OCI-LY7 (cell line): ENCODE data around the gene SNX10. TPM values are rescaled to one million over a fixed set of nuclear protein-coding genes. Genes with fewer than 3 reads are reported as not detected.

Experiments used
- BruUV-seq: library from RNA; stranded (reverse); fragments of 400-500 nt; replicated peaks from 2 replicates; lab custom pipeline; 2021; lab: Mats Ljungman, UMichigan
- CTCF ChIA-PET: fragments of 300-600 bp; sonication (Branson Sonifier 250); formaldehyde crosslinking; loops from one replicate; lab custom pipeline; 2022; ENCODE audit warnings: antibody characterized with exemption; ENCODE audit not compliant: unreplicated experiment; lab: Charles Lee
- POLR2A ChIA-PET: fragments of 300-600 bp; sonication (Branson Sonifier 250); formaldehyde crosslinking; loops from one replicate; lab custom pipeline; 2022; ENCODE audit warnings: antibody characterized with exemption; lab: Charles Lee
- DNase-seq: peaks from one replicate; pipeline ENCODE4 v3.0.0-alpha.2; 2015; ENCODE audit warnings: low spot score
- H2AFZ ChIP-seq: fragments of 200-600 bp; sonication (generic), shearing (Covaris generic); 2 replicates; pipeline ENCODE4 v1.6.1; 2014; ENCODE audit warnings: mild to moderate bottlenecking, antibody characterized with exemption, low read length, moderate library complexity
- H3K27ac ChIP-seq: fragments of 200-600 bp; sonication (generic); 2 replicates; pipeline ENCODE4 v1.5.1; 2014; ENCODE audit warnings: mixed run types, low read depth, mild to moderate bottlenecking, moderate library complexity, low read length, inconsistent platforms; ENCODE audit not compliant: poor library complexity, severe bottlenecking
- H3K36me3 ChIP-seq: fragments of 200-600 bp; sonication (generic); 2 replicates; pipeline ENCODE4 v1.6.1; 2014; ENCODE audit warnings: mild to moderate bottlenecking, antibody characterized with exemption, low read length, moderate library complexity, mixed read lengths; ENCODE audit not compliant: insufficient read depth
- H3K4me1 ChIP-seq: fragments of 200-600 bp; sonication (generic); 2 replicates; pipeline ENCODE4 v1.5.1; 2014; ENCODE audit warnings: mild to moderate bottlenecking, low read length; ENCODE audit not compliant: insufficient read depth, poor library complexity, severe bottlenecking
- H3K4me2 ChIP-seq: fragments of 200-600 bp; sonication (generic); 2 replicates; pipeline ENCODE4 v1.6.1; 2014; ENCODE audit warnings: mild to moderate bottlenecking, low read length
- H3K4me3 ChIP-seq: fragments of 200-600 bp; sonication (generic); 2 replicates; pipeline ENCODE4 v1.5.1; 2014; ENCODE audit warnings: mild to moderate bottlenecking, low read depth, low read length; ENCODE audit not compliant: poor library complexity, severe bottlenecking
- H3K79me2 ChIP-seq: fragments of 200-600 bp; sonication (generic); 2 replicates; pipeline ENCODE4 v1.6.1; 2016; ENCODE audit warnings: low read depth, mild to moderate bottlenecking, low read length, moderate library complexity, mixed read lengths; ENCODE audit not compliant: insufficient read depth
- H3K9me2 ChIP-seq: fragments of 200-600 bp; sonication (generic); 2 replicates; pipeline ENCODE4 v1.6.1; 2016; ENCODE audit warnings: mild to moderate bottlenecking, low read length, mixed read lengths; ENCODE audit not compliant: insufficient read depth
- H3K9me3 ChIP-seq: fragments of 200-600 bp; sonication (generic); 2 replicates; pipeline ENCODE4 v1.6.1; 2014; ENCODE audit warnings: mild to moderate bottlenecking, mixed run types, low read length, mixed read lengths
- H4K20me1 ChIP-seq: fragments of 200-600 bp; sonication (generic); 2 replicates; pipeline ENCODE4 v1.6.1; 2014; ENCODE audit warnings: mild to moderate bottlenecking, antibody characterized with exemption, low read length, moderate library complexity, mixed read lengths; ENCODE audit not compliant: insufficient read depth
- CTCF ChIP-seq: fragments of 200-600 bp; sonication (generic); conservative IDR thresholded peaks from 2 replicates; pipeline ENCODE4 v1.5.1; 2014; ENCODE audit warnings: mild to moderate bottlenecking, antibody characterized with exemption, low read length, moderate library complexity, mixed read lengths
- EZH2phosphoT487 ChIP-seq: fragments of 200-600 bp; sonication (generic); IDR thresholded peaks from 2 replicates; pipeline ENCODE4 v1.6.1; 2018; ENCODE audit warnings: low read depth, borderline replicate concordance, mild to moderate bottlenecking, mixed run types, antibody characterized with exemption, low read length, moderate library complexity, mixed read lengths
- intact Hi-C: fragments of 100-400 bp; cut with micrococcal nuclease; formaldehyde crosslinking; loops from one replicate; pipeline ENCODE4 v1.10.0; 2022; ENCODE audit not compliant: unreplicated experiment
- total RNA-seq, 2 experiments: library from RNA; depleted of rRNA in 1 of 2; stranded (reverse); fragments of >200 nt in 1 of 2; shearing (Covaris generic) in 1 of 2; gene quantifications; 2 replicates each; pipeline ENCODE4 v1.2.3, GENCODE V29; 2014 to 2022

Gene SNX10
- total RNA-seq, 2 experiments from 2014 or later = 14.3 to 32.9 TPM

- Histone ChIP-seq H3K36me3 (peaks cover 28% of the 10 kb centered on the region), H3K4me1 (peaks cover 16% of the 10 kb centered on the region), H3K4me2 (peak overlapping the region; percentile 74), H2AFZ (peak overlapping the region; percentile 39; the same call in 1 of the 2 replicates), H4K20me1 (no peaks in the 10 kb centered on the region), H3K79me2 (no peaks in the 10 kb centered on the region), H3K9me2 (no peaks in the 10 kb centered on the region), H3K4me3 (peak overlapping the region; percentile 55), H3K9me3 (no peaks in the 10 kb centered on the region), H3K27ac (no peak overlapping the region)
- peak; percentile 37 for DNase-seq
- POLR2A ChIA-PET = interaction anchor here (0.6 to 1.5 kb wide), 2 partner anchors 21 to 256 kb away, joined by 3 to 10 read pairs; no protein-coding TSS in a partner anchor
- no TSS peak for BruUV-seq
- intact Hi-C loops = no loop called here
- TF ChIP-seq EZH2phosphoT487 (no peak), CTCF (no peak)
- CTCF ChIA-PET = interaction anchor here (0.6 kb wide), 1 partner anchor 118 kb away, joined by 4 read pairs; no protein-coding TSS in a partner anchor
These were observed 84.7 kb downstream of the SNX10 start for GRCh38 chr7:26376175-26376917.

GRCh38 chr7:26378016-26378415 is 86.4 kb downstream of the SNX10 start:
- no peaks in the 10 kb centered on the region for H3K9me3 ChIP-seq
- H2AFZ ChIP-seq = no peak overlapping the region
- H3K4me1 ChIP-seq = peaks cover 16% of the 10 kb centered on the region
- peaks cover 13% of the 10 kb centered on the region for H3K36me3 ChIP-seq
- no TSS peak for BruUV-seq
- no peaks in the 10 kb centered on the region for H3K9me2 ChIP-seq
- H3K4me2 ChIP-seq = no peak overlapping the region
- CTCF ChIA-PET = no interaction called here
- no peaks in the 10 kb centered on the region for H3K79me2 ChIP-seq
- intact Hi-C loops = loop anchor here (2.0 kb wide), 1 partner anchor 19 kb away; no protein-coding TSS in a partner anchor
- DNase-seq = no peak
- TF ChIP-seq EZH2phosphoT487 (no peak), CTCF (no peak)
- H4K20me1 ChIP-seq = no peaks in the 10 kb centered on the region
- H3K27ac ChIP-seq = no peak overlapping the region
- POLR2A ChIA-PET = interaction anchor here (0.6 kb wide), 1 partner anchor 233 kb away, joined by 3 read pairs; no protein-coding TSS in a partner anchor
- no peak overlapping the region for H3K4me3 ChIP-seq

- ChIA-PET CTCF (no interaction called here), POLR2A (interaction anchor here (0.5 to 0.6 kb wide), 2 partner anchors 94 to 242 kb away, joined by 3 read pairs; no protein-coding TSS in a partner anchor)
- no peak overlapping the region for H3K4me3 ChIP-seq
- no peak overlapping the region for H2AFZ ChIP-seq
- H3K79me2 ChIP-seq = no peaks in the 10 kb centered on the region
- no peak for DNase-seq
- BruUV-seq = no TSS peak
- TF ChIP-seq CTCF (no peak), EZH2phosphoT487 (no peak)
- no peak overlapping the region for H3K4me2 ChIP-seq
- peaks cover 9% of the 10 kb centered on the region for H3K36me3 ChIP-seq
- H3K27ac ChIP-seq = no peak overlapping the region
- H4K20me1 ChIP-seq = no peaks in the 10 kb centered on the region
- H3K9me2 ChIP-seq = no peaks in the 10 kb centered on the region
- H3K4me1 ChIP-seq = peaks cover 16% of the 10 kb centered on the region
- H3K9me3 ChIP-seq = no peaks in the 10 kb centered on the region
- intact Hi-C loops = loop anchor here (2.0 kb wide), 1 partner anchor 17 kb away; no protein-coding TSS in a partner anchor
These were observed 88.0 kb downstream of the SNX10 start for GRCh38 chr7:26379711-26380110.
